ENCODE results near the gene HIC1. TPM values are rescaled to one million over a fixed set of nuclear protein-coding genes. Genes with fewer than 3 reads are reported as not detected.
A peak's percentile ranks its signal among the peaks of the same experiment; 100 is the strongest.

The HIC1 gene
- total and polyA plus RNA-seq, 2 experiments from 2014 or later: 0.88 to 3.7 TPM

- DNase-seq (ENCODE audit: low read depth in 1 of 2, low spot score in 1 of 2): peak in 1 of 2 donors; percentile 80
- TF ChIP-seq CTCF (IDR thresholded peaks at IDR 0.05; ENCODE audit: low read depth, low read length): no peak
Measured at GRCh38 chr17:2089021-2089422, 34.1 kb downstream of the HIC1 start.

GRCh38 chr17:2090210-2090641, 35.3 kb downstream of the HIC1 start:
- Histone ChIP-seq H3K36me3 (no peaks in the 10 kb centered on the region), H3K27me3 (no peaks in the 10 kb centered on the region), H3K4me3 (no peak overlapping the region), H3K9me3 (ENCODE audit: low read depth) (no peaks in the 10 kb centered on the region), H3K4me1 (ENCODE audit: low read depth) (peaks cover 60% of the 10 kb centered on the region), H3K27ac (no peak overlapping the region)
- no peak for DNase-seq (ENCODE audit: low read depth in 1 of 2, low spot score in 1 of 2)
- no peak for TF ChIP-seq CTCF (IDR thresholded peaks at IDR 0.05; ENCODE audit: low read depth, low read length)

More at GRCh38 chr17:2089021-2089422, 34.1 kb downstream of the HIC1 start:
- Histone ChIP-seq H3K4me3 (no peak overlapping the region), H3K4me1 (ENCODE audit: low read depth) (peaks cover 72% of the 10 kb centered on the region), H3K9me3 (ENCODE audit: low read depth) (no peaks in the 10 kb centered on the region), H3K27me3 (no peaks in the 10 kb centered on the region), H3K27ac (no peak overlapping the region), H3K36me3 (no peaks in the 10 kb centered on the region)

- no peak overlapping the region for H3K4me3 ChIP-seq
- H3K4me1 ChIP-seq (ENCODE audit: low read depth): peaks cover 53% of the 10 kb centered on the region
- no peaks in the 10 kb centered on the region for H3K36me3 ChIP-seq
- TF ChIP-seq CTCF (IDR thresholded peaks at IDR 0.05; ENCODE audit: low read depth, low read length): peak; percentile 50
- no peaks in the 10 kb centered on the region for H3K9me3 ChIP-seq (ENCODE audit: low read depth)
- peak in 1 of 2 donors; percentile 95 for DNase-seq (ENCODE audit: low read depth in 1 of 2, low spot score in 1 of 2)
- no peak overlapping the region for H3K27ac ChIP-seq
- H3K27me3 ChIP-seq: no peaks in the 10 kb centered on the region
Measured at GRCh38 chr17:2090804-2091534, 36.1 kb downstream of the HIC1 start.

- H3K9me3 ChIP-seq (ENCODE audit: low read depth): no peaks in the 10 kb centered on the region
Measured at GRCh38 chr17:2092253-2092652, 37.4 kb downstream of the HIC1 start.

GRCh38 chr17:2093349-2093748, 38.4 kb downstream of the HIC1 start:
- Histone ChIP-seq H3K9me3 (ENCODE audit: low read depth) (no peaks in the 10 kb centered on the region), H3K36me3 (no peaks in the 10 kb centered on the region), H3K27me3 (no peaks in the 10 kb centered on the region), H3K4me1 (ENCODE audit: low read depth) (peaks cover 33% of the 10 kb centered on the region), H3K4me3 (no peak overlapping the region), H3K27ac (no peak overlapping the region)
- no peak for TF ChIP-seq CTCF (IDR thresholded peaks at IDR 0.05; ENCODE audit: low read depth, low read length)
- no peak for DNase-seq (ENCODE audit: low read depth in 1 of 2, low spot score in 1 of 2)

More at GRCh38 chr17:2092253-2092652, 37.4 kb downstream of the HIC1 start:
- no peaks in the 10 kb centered on the region for H3K27me3 ChIP-seq
- H3K27ac ChIP-seq: no peak overlapping the region
- DNase-seq (ENCODE audit: low read depth in 1 of 2, low spot score in 1 of 2): no peak
- H3K4me1 ChIP-seq (ENCODE audit: low read depth): peaks cover 40% of the 10 kb centered on the region
- no peak for TF ChIP-seq CTCF (IDR thresholded peaks at IDR 0.05; ENCODE audit: low read depth, low read length)
- H3K4me3 ChIP-seq: no peak overlapping the region
- no peaks in the 10 kb centered on the region for H3K36me3 ChIP-seq
